ENCODE measurements around the gene ADCY4. TPM values are rescaled to one million over a fixed set of nuclear protein-coding genes. Genes with fewer than 3 reads are reported as not detected.

ADCY4 gene
- total and polyA plus RNA-seq, 2 of the 8 experiments (the other 6 are each of a cell fraction or from before 2014, with no cell fraction given), result 0.27 to 0.35 TPM

DNA sequence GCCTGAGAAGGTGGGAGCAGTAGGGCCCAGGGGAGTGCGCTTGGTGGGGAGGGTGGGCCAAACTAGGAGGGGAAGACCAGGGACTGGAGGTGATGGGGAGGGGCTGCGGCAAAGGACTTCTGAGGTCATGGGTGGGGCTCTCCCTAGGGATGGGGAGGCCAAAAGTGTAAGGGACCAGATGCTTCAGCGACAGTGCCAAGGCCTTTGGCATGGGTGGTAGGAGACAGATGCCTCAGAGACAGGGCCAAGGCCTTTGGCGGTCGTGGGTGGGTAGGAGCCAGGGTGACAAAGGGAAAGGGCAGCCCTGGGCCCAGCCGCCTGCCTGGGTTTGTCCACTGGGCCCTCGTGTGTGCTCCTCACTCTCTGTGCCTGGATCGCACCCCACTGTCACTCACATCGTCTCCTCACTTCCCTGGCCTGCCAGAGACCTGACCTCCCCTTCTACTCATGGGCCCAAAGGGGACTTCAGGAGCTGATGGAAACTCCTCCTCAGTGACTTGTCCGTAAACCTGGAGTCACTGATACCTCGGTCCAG lies 50.3 kb downstream of the ADCY4 start (continued):
- TF ChIP-seq, protein P1, sequence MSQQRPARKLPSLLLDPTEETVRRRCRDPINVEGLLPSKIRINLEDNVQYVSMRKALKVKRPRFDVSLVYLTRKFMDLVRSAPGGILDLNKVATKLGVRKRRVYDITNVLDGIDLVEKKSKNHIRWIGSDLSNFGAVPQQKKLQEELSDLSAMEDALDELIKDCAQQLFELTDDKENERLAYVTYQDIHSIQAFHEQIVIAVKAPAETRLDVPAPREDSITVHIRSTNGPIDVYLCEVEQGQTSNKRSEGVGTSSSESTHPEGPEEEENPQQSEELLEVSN (IDR thresholded peaks at IDR 0.05), result no peak
